Measurements from ENCODE around the gene UROC1.

GRCh38 chr3:126544596-126545281 lies 27.2 kb upstream of the UROC1 start:
- no peak for TF ChIP-seq EZH2 (IDR thresholded peaks at IDR 0.05; ENCODE audit: borderline replicate concordance, insufficient read depth, low read depth, low read length, poor library complexity, severe bottlenecking)
- TF ChIP-seq CTCF (IDR thresholded peaks at IDR 0.05) = no peak
